Fibroblast of villous mesenchyme (primary cell): ENCODE measurements around the gene RPL10L. TPM values are rescaled to one million over a fixed set of nuclear protein-coding genes. Genes with fewer than 3 reads are reported as not detected.

Experiments used
- DNase-seq: peaks from one replicate; pipeline ENCODE4 v3.0.0-alpha.2; 2010; ENCODE audit warnings: low read depth
- H3K4me3 ChIP-seq: 2 replicates; pipeline ENCODE4 v1.5.1; 2011; ENCODE audit warnings: low read depth, mild to moderate bottlenecking, low read length
- total RNA-seq: library from RNA; depleted of rRNA; stranded (reverse); fragments of >200 nt; gene quantifications from 2 replicates; pipeline ENCODE4 v1.2.3, GENCODE V29; 2012
- TF ChIP-seq, protein P1 (sequence below): IDR thresholded peaks from 2 replicates; pipeline ENCODE4 v1.5.1; 2012; ENCODE audit warnings: low read depth, mild to moderate bottlenecking, low read length; ENCODE audit not compliant: insufficient read depth

Gene RPL10L
- total RNA-seq, 1 donor: 0.43 TPM

DNA sequence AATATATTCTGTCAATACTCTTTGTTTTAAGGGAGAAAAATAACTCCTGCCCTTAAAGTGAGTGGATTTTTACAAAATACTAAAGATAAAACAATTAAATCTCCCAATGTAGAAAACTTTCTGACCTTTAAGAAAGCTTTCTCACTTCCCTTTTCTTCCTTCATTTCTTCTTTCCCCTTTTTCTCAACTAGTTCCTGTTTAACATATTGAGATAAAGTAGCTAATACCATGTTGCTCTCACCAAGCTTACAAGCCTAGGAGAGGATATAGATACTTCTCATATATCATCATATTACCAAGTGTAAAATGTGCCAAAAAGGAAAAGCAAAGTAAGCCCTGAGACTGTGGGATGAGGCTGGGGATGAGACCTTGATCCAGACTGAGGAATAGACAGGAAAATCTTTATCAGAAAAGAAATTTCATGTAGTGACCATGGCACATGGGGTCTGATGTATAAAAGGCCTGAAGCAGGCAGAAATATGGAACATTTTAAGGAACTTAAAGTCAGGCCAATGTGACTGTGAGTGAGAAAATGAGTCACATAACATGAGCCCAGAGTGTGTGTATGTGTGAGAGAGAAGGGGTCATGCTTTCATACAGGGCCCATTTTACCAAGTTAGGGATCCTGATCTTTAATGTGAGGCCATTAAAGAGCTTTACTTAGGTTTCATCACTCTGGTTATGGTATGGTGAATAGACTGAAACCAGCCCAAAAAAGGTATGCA lies 1.6 kb upstream of the RPL10L start:
- no peak for DNase-seq
- TF ChIP-seq, protein P1, sequence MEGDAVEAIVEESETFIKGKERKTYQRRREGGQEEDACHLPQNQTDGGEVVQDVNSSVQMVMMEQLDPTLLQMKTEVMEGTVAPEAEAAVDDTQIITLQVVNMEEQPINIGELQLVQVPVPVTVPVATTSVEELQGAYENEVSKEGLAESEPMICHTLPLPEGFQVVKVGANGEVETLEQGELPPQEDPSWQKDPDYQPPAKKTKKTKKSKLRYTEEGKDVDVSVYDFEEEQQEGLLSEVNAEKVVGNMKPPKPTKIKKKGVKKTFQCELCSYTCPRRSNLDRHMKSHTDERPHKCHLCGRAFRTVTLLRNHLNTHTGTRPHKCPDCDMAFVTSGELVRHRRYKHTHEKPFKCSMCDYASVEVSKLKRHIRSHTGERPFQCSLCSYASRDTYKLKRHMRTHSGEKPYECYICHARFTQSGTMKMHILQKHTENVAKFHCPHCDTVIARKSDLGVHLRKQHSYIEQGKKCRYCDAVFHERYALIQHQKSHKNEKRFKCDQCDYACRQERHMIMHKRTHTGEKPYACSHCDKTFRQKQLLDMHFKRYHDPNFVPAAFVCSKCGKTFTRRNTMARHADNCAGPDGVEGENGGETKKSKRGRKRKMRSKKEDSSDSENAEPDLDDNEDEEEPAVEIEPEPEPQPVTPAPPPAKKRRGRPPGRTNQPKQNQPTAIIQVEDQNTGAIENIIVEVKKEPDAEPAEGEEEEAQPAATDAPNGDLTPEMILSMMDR: no peak
- H3K4me3 ChIP-seq: no peak overlapping the region

DNA sequence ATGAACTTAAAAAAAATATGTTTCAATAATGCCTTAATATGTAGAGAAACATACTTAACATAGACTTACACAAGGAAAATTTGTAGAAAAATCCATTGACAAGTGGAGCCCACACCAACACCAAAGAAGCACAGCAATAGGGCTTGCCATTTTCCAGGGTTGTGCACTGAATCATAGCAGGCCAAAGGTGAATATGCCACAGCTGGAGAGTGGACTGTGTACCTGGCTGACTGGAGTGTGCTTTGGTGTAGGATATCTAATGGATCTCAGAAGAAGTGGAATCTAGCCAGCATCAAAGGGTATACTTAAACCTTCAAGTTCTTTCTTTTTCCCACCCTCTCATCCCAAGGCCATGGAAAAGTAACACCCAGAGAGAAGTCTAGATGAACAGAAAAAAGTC lies 4.8 kb downstream of the RPL10L start:
- DNase-seq: no peak
- no peak overlapping the region for H3K4me3 ChIP-seq
- TF ChIP-seq, protein P1: no peak

DNA sequence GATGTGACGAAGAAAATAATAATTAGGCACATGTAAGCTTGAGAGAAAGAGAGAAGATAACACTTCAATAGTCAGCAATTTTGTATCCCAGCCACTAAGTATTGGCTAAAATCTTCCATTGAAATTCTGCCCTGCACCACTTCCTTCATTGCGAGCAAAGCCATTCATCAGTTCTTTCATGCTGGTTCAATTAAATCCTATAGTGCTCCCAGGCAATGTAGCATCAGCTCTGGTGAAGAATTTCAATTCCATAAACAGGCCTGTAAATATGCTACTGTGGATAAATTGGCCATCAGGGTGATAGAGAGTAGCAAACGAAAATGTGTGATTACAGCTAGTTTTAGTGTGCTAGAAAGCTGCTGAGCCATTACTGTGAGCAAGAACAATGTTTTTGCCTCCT lies 24.7 kb downstream of the RPL10L start:
- TF ChIP-seq, protein P1: no peak
- DNase-seq: no peak
- no peak overlapping the region for H3K4me3 ChIP-seq
